ACC112 (cell line): ENCODE data around the gene S100A9.

ENCODE experiments used
- H2AFZ ChIP-seq: fragments of 200-600 bp; sonication (generic); one replicate; pipeline ENCODE4 v1.6.0; 2017; ENCODE audit warnings: antibody characterized with exemption, low read length; ENCODE audit not compliant: unreplicated experiment
- H3K27ac ChIP-seq: fragments of 200-600 bp; sonication (generic); 2 replicates; pipeline ENCODE4 v1.5.1; 2014; ENCODE audit warnings: low read depth, mild to moderate bottlenecking, antibody characterized with exemption, low read length, moderate library complexity
- H3K27me3 ChIP-seq: fragments of 200-600 bp; sonication (generic); 2 replicates; pipeline ENCODE4 v1.6.1; 2014; ENCODE audit warnings: mild to moderate bottlenecking, antibody characterized with exemption, low read length, moderate library complexity, mixed read lengths; ENCODE audit not compliant: insufficient read depth
- H3K36me3 ChIP-seq: fragments of 200-600 bp; sonication (generic); 2 replicates; pipeline ENCODE4 v1.6.1; 2016; ENCODE audit warnings: mild to moderate bottlenecking, antibody characterized with exemption, low read length, moderate library complexity, mixed read lengths; ENCODE audit not compliant: insufficient read depth
- H3K4me1 ChIP-seq: fragments of 200-600 bp; sonication (generic); one replicate; pipeline ENCODE4 v1.6.1; 2016; ENCODE audit warnings: low read length, mixed read lengths; ENCODE audit not compliant: insufficient read depth, unreplicated experiment, control insufficient read depth
- H3K4me3 ChIP-seq: fragments of 200-600 bp; sonication (generic); 2 replicates; pipeline ENCODE4 v1.5.1; 2014; ENCODE audit warnings: mild to moderate bottlenecking, low read depth, low read length
- H3K79me2 ChIP-seq: fragments of 200-600 bp; sonication (generic); one replicate; pipeline ENCODE4 v1.6.0; 2016; ENCODE audit warnings: low read length; ENCODE audit not compliant: control insufficient read depth, unreplicated experiment, insufficient read depth

The S100A9 gene

DNA sequence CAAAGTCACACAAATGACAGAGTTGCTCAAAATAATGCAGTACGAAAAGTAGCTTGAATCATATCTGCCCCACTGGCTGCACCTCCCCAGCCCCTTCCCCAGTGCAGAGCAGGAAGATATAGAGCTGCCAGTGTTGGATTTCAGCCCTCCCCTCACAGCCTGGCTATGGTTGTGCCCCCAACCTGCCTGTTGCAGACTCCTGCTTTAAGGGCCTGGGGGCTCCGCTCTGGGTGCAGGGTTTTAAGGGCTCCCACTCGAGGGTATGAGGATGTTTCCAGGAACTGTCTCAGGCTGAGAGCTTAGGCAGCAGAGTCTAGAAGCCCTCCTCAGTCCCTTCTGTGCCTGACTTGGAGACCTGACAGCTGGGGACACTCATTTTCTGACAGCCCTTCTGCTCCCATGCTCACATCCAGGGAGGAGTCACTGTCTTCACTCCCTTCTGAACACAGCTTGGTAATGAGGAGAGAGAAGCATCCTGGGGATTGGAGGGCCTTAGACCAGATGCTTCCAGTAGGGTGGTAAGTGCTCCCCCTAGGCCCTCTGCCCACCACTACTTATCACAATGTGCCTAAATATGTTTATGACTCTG, 4.6 kb downstream of the S100A9 start:
- H3K27ac ChIP-seq = no peak overlapping the region
- H3K4me1 ChIP-seq = no peaks in the 10 kb centered on the region
- peaks cover 71% of the 10 kb centered on the region for H3K27me3 ChIP-seq

DNA sequence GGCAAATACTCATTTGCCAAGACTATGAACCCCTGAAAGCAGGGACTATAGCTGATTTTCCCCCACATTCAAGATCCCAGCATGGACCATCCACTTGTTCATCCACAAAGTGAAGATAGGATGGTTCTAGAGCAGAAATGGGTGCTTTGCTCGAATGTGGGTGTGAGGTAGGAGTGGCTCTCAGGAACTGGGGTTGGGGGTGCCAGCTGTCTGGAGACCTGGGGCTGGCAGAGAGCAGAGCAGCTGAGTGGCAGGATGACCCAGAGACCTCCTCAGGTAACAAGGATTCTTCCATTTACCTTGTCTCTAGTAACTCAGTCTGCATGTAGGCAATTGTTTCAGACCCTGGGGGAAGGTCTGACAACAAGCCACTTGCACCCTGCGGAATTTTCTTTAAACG, 6.0 kb downstream of the S100A9 start:
- H2AFZ ChIP-seq = no peak overlapping the region
- H3K27ac ChIP-seq = no peak overlapping the region
- H3K4me1 ChIP-seq = no peaks in the 10 kb centered on the region
- H3K36me3 ChIP-seq = no peaks in the 10 kb centered on the region
- no peak overlapping the region for H3K4me3 ChIP-seq
- no peaks in the 10 kb centered on the region for H3K79me2 ChIP-seq
- H3K27me3 ChIP-seq = peaks cover 65% of the 10 kb centered on the region

More for the DNA sequence above, 4.6 kb downstream of the S100A9 start:
- Histone ChIP-seq H3K79me2 (no peaks in the 10 kb centered on the region), H3K36me3 (no peaks in the 10 kb centered on the region), H2AFZ (no peak overlapping the region), H3K4me3 (no peak overlapping the region)

DNA sequence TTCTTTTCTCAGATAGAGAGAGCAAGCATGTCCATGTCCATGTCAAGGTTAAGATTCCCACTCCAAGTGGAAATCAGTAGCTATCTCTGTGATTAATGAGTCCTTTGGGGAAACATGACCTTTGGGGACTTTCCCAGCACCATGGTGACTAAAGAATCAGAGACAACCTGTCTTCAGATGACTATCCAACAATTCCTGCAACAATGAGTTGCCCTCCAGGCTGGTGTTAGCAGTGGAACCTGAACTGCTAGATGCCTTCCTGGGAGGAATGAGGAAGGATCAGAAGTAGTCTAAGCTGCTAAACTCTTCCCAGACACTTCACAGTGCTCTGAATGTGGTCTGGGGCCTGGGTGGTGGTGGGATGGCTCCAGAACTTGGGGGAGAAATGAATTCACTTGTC, 6.5 kb downstream of the S100A9 start:
- H3K27me3 ChIP-seq = peaks cover 62% of the 10 kb centered on the region
- no peaks in the 10 kb centered on the region for H3K4me1 ChIP-seq
- H3K27ac ChIP-seq = no peak overlapping the region
- no peak overlapping the region for H2AFZ ChIP-seq
- H3K4me3 ChIP-seq = no peak overlapping the region
- no peaks in the 10 kb centered on the region for H3K79me2 ChIP-seq
- H3K36me3 ChIP-seq = no peaks in the 10 kb centered on the region

- peaks cover 68% of the 10 kb centered on the region for H3K27me3 ChIP-seq
- H3K4me1 ChIP-seq = no peaks in the 10 kb centered on the region
- no peak overlapping the region for H2AFZ ChIP-seq
- H3K36me3 ChIP-seq = no peaks in the 10 kb centered on the region
- H3K27ac ChIP-seq = no peak overlapping the region
- no peaks in the 10 kb centered on the region for H3K79me2 ChIP-seq
- H3K4me3 ChIP-seq = no peak overlapping the region
These were observed 7.4 kb downstream of the S100A9 start for GRCh38 chr1:153364766-153365666.

GRCh38 chr1:153365696-153366095, 8.0 kb downstream of the S100A9 start:
- H3K36me3 ChIP-seq = no peaks in the 10 kb centered on the region
- no peak overlapping the region for H3K27ac ChIP-seq
- no peaks in the 10 kb centered on the region for H3K79me2 ChIP-seq
- H3K4me3 ChIP-seq = no peak overlapping the region
- H3K4me1 ChIP-seq = no peaks in the 10 kb centered on the region
- H3K27me3 ChIP-seq = peaks cover 67% of the 10 kb centered on the region
- H2AFZ ChIP-seq = no peak overlapping the region

DNA sequence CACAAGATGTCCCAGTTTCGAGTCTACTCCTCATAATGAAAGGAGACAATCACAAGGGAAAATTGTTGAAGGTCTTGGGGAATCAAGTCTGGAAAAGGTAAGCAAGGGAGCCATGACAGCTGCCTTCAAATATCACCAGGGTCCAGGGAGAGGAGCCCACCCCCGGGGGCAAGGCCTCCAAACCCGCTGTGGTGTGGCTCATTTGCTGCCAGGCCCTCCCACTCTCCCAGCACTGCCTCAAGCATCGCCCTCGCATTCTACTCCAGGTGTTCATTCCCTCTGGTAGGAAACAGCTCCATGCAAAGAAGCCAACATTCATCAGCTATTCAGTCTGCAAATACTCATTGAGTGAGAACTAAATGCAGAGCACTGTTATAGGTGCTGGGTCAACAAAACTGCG, 8.6 kb downstream of the S100A9 start:
- Histone ChIP-seq H3K27ac (no peak overlapping the region), H2AFZ (no peak overlapping the region), H3K79me2 (no peaks in the 10 kb centered on the region), H3K27me3 (peaks cover 72% of the 10 kb centered on the region), H3K4me3 (no peak overlapping the region), H3K36me3 (no peaks in the 10 kb centered on the region), H3K4me1 (no peaks in the 10 kb centered on the region)

DNA sequence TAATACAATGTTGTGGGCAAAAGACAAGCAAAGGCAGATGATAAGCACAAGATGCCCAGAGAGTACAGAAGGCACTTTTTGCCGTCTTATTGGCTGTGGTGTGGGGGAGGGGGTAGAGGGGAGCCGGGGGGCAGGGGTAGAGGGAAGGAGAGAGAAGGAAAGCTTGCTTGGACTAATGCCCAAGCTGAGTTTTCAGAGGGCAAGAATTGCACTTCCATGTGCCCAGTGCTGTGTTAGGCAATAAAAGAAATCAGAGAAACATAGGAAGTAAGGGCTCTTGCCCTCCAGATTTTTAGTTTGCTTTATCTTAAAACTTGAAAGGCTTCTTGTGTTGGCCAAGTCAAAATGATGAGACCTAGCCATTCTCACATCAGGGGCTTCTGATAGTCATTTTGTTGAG, 9.4 kb downstream of the S100A9 start:
- peaks cover 75% of the 10 kb centered on the region for H3K27me3 ChIP-seq
- H2AFZ ChIP-seq = no peak overlapping the region
- H3K36me3 ChIP-seq = no peaks in the 10 kb centered on the region
- H3K27ac ChIP-seq = no peak overlapping the region
- H3K79me2 ChIP-seq = no peaks in the 10 kb centered on the region
- no peaks in the 10 kb centered on the region for H3K4me1 ChIP-seq
- H3K4me3 ChIP-seq = no peak overlapping the region

GRCh38 chr1:153368495-153368894, 10.8 kb downstream of the S100A9 start:
- Histone ChIP-seq H3K27me3 (peaks cover 72% of the 10 kb centered on the region), H2AFZ (no peak overlapping the region), H3K79me2 (no peaks in the 10 kb centered on the region), H3K4me3 (no peak overlapping the region), H3K4me1 (no peaks in the 10 kb centered on the region), H3K27ac (no peak overlapping the region), H3K36me3 (no peaks in the 10 kb centered on the region)

DNA sequence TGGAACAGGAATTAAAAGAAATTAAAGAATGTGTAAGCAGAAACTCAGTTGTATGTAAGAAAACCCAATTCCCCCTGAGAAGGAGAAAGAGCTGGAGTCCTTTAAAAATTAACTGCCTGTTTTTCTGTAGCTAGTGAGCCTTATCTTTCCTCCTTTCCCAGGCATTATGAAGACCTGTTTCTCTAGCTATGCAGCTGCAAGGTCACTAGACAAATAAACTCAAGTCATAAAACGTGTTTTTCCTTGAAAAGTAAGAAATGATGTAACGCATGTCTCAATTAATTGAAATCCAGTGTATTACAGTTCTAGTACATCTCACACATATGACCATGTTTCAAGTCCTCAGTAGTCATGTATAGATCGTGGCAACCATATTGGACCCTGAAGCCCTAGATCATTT, 12.5 kb downstream of the S100A9 start:
- H3K79me2 ChIP-seq = no peaks in the 10 kb centered on the region
- H2AFZ ChIP-seq = no peak overlapping the region
- H3K4me3 ChIP-seq = no peak overlapping the region
- H3K4me1 ChIP-seq = no peaks in the 10 kb centered on the region
- peaks cover 65% of the 10 kb centered on the region for H3K27me3 ChIP-seq
- no peaks in the 10 kb centered on the region for H3K36me3 ChIP-seq
- no peak overlapping the region for H3K27ac ChIP-seq

GRCh38 chr1:153371231-153371630, 13.6 kb downstream of the S100A9 start:
- Histone ChIP-seq H3K4me1 (no peaks in the 10 kb centered on the region), H3K79me2 (no peaks in the 10 kb centered on the region), H2AFZ (no peak overlapping the region), H3K36me3 (no peaks in the 10 kb centered on the region), H3K27me3 (peaks cover 55% of the 10 kb centered on the region), H3K27ac (no peak overlapping the region), H3K4me3 (no peak overlapping the region)

- no peaks in the 10 kb centered on the region for H3K4me1 ChIP-seq
- no peak overlapping the region for H3K4me3 ChIP-seq
- H3K36me3 ChIP-seq = no peaks in the 10 kb centered on the region
- H3K27me3 ChIP-seq = peaks cover 54% of the 10 kb centered on the region
- H2AFZ ChIP-seq = no peak overlapping the region
- H3K27ac ChIP-seq = no peak overlapping the region
- H3K79me2 ChIP-seq = no peaks in the 10 kb centered on the region
These were observed 14.9 kb downstream of the S100A9 start for GRCh38 chr1:153372571-153372970.
